Neuronal stem cell (in vitro differentiated cells): Measurements from ENCODE around the gene ZNF718.

Experiments used
- DNase-seq: peaks from one replicate; pipeline ENCODE4 v3.0.0-alpha.2; 2013; ENCODE audit warnings: low spot score
- H2AFZ ChIP-seq: one replicate; pipeline ENCODE4 v1.6.1; 2013; ENCODE audit warnings: mild to moderate bottlenecking, low read length, inconsistent platforms
- H2AK5ac ChIP-seq: 2 replicates; pipeline ENCODE4 v1.6.1; 2013; ENCODE audit warnings: low read depth, mild to moderate bottlenecking, inconsistent platforms, low read length, moderate library complexity, mixed read lengths
- H2BK120ac ChIP-seq: 2 replicates; pipeline ENCODE4 v1.6.1; 2013; ENCODE audit warnings: low read depth, mild to moderate bottlenecking, inconsistent platforms, low read length, moderate library complexity, mixed read lengths
- H2BK12ac ChIP-seq: one replicate; pipeline ENCODE4 v1.6.1; 2013; ENCODE audit warnings: low read length, inconsistent platforms
- H2BK15ac ChIP-seq: 2 replicates; pipeline ENCODE4 v1.6.1; 2013; ENCODE audit warnings: mild to moderate bottlenecking, low read length, inconsistent platforms, mixed read lengths
- H2BK5ac ChIP-seq: one replicate; pipeline ENCODE4 v1.6.1; 2013; ENCODE audit warnings: inconsistent platforms, mild to moderate bottlenecking, low read length, moderate library complexity
- H3K14ac ChIP-seq: one replicate; pipeline ENCODE4 v1.6.1; 2013; ENCODE audit warnings: low read length, inconsistent platforms
- H3K18ac ChIP-seq: 2 replicates; pipeline ENCODE4 v1.6.1; 2013; ENCODE audit warnings: low read length, inconsistent platforms
- H3K23ac ChIP-seq: 2 replicates; pipeline ENCODE4 v1.6.1; 2013; ENCODE audit warnings: low read depth, mild to moderate bottlenecking, mixed read lengths, low read length, inconsistent platforms; ENCODE audit not compliant: poor library complexity
- H3K27ac ChIP-seq: replicated peaks from 3 replicates; pipeline ENCODE4 v1.5.1; 2013; ENCODE audit warnings: low read length, inconsistent platforms
- H3K27me3 ChIP-seq, 3 experiments: 2 replicates each; pipeline ENCODE4 v1.6.1; 2013; ENCODE audit warnings: low read length in 3 of 3, mild to moderate bottlenecking in 2 of 3, inconsistent platforms in 1 of 3, low read depth in 1 of 3, mixed read lengths in 1 of 3, moderate library complexity in 1 of 3; ENCODE audit not compliant: control insufficient read depth in 3 of 3, insufficient read depth in 3 of 3
- H3K36me3 ChIP-seq, 2 donors: replicated peaks in 1 of 2; 2 replicates each; pipeline ENCODE4 v1.6.1; 2013; ENCODE audit warnings: low read length in 2 of 2; ENCODE audit not compliant: control insufficient read depth in 2 of 2, insufficient read depth in 2 of 2
- H3K4ac ChIP-seq: 2 replicates; pipeline ENCODE4 v1.6.1; 2013; ENCODE audit warnings: inconsistent platforms, mild to moderate bottlenecking, low read length, moderate library complexity
- H3K4me1 ChIP-seq, 2 donors: 1 replicate in 1 of 2; 2 replicates in 1 of 2; pipeline ENCODE4 v1.6.1; 2013; ENCODE audit warnings: low read length in 2 of 2, low read depth in 1 of 2; ENCODE audit not compliant: control insufficient read depth in 2 of 2, insufficient read depth in 1 of 2
- H3K4me2 ChIP-seq: one replicate; pipeline ENCODE4 v1.6.1; 2013; ENCODE audit warnings: mild to moderate bottlenecking, low read length, inconsistent platforms; ENCODE audit not compliant: insufficient read depth, poor library complexity, severe bottlenecking
- H3K4me3 ChIP-seq, 2 donors: 2 replicates each; pipeline ENCODE4 v1.5.1; 2013; ENCODE audit warnings: low read length in 2 of 2, mild to moderate bottlenecking in 2 of 2, inconsistent platforms in 1 of 2, moderate library complexity in 1 of 2
- H3K79me1 ChIP-seq: one replicate; pipeline ENCODE4 v1.6.1; 2013; ENCODE audit warnings: low read depth, mild to moderate bottlenecking, inconsistent platforms, low read length, moderate library complexity
- H3K9ac ChIP-seq: one replicate; pipeline ENCODE4 v1.6.1; 2013; ENCODE audit warnings: mild to moderate bottlenecking, low read depth, low read length, inconsistent platforms; ENCODE audit not compliant: poor library complexity
- H3K9me3 ChIP-seq, 2 donors: replicated peaks in 1 of 2; 2 replicates each; pipeline versions ENCODE3 to v1.6.1; 2013; ENCODE audit warnings: low read length in 2 of 2, mild to moderate bottlenecking in 2 of 2, inconsistent platforms in 1 of 2, low read depth in 1 of 2, mixed read lengths in 1 of 2, moderate library complexity in 1 of 2; ENCODE audit not compliant: control insufficient read depth in 2 of 2, insufficient read depth in 1 of 2
- H4K8ac ChIP-seq: one replicate; pipeline ENCODE4 v1.6.1; 2013; ENCODE audit warnings: low read depth, mild to moderate bottlenecking, inconsistent platforms, low read length, moderate library complexity
- H4K91ac ChIP-seq: one replicate; pipeline ENCODE4 v1.6.1; 2013; ENCODE audit warnings: low read length, low read depth, mild to moderate bottlenecking, inconsistent platforms; ENCODE audit not compliant: poor library complexity
- WGBS, 2 donors: extraction: QIAGEN DNeasy Blood & Tissue Kit; methylation state at CpG; one replicate each; pipeline ENCODE4 v1.1.7; 2013; ENCODE audit warnings: missing lambda C conversion rate in 2 of 2, mixed read lengths in 1 of 2; ENCODE audit not compliant: insufficient read length in 2 of 2, insufficient replicate concordance in 1 of 2; ENCODE audit errors: extremely low coverage in 2 of 2; 5-methylcytosine and 5-hydroxymethylcytosine counted together

Gene ZNF718

DNA sequence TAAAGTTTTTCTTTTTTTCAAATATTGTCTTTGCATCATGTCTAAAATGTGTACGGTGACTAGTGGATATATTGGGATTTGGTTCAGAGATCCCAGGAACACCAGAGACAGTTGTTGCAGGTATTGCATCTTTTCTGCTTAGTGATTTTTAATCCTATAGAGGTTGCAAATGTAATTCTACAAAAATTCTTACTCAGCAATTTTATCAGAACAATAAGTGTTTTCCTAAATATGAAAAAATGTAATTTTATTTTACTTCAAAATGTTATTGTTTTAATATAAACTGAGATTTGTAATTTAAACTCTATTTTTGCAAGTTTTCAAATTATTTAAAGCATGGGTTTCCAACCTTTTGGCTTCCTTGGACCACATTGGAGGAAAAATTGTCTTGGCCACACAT lies 8.2 kb downstream of the ZNF718 start:
- H4K91ac ChIP-seq, result no peak overlapping the region
- no peaks in the 10 kb centered on the region for H3K4me1 ChIP-seq
- H3K27ac ChIP-seq, result no peak overlapping the region
- H2BK12ac ChIP-seq, result no peak overlapping the region
- H3K4me3 ChIP-seq, result no peak overlapping the region
- H2BK120ac ChIP-seq, result no peak overlapping the region
- no peak overlapping the region for H3K4ac ChIP-seq
- no peak overlapping the region for H3K4me2 ChIP-seq
- H3K14ac ChIP-seq, result no peak overlapping the region
- no CpG with 5 or more reads among the region's 1 CpG for WGBS, 2 donors
- H3K23ac ChIP-seq, result no peak overlapping the region
- H3K9me3 ChIP-seq, result peaks cover 21 to 44% of the 10 kb centered on the region in 2 donors
- DNase-seq, result no peak
- no peak overlapping the region for H2BK5ac ChIP-seq
- H3K18ac ChIP-seq, result no peak overlapping the region
- H2BK15ac ChIP-seq, result no peak overlapping the region
- H3K27me3 ChIP-seq, result no peaks in the 10 kb centered on the region
- H2AK5ac ChIP-seq, result no peak overlapping the region
- no peak overlapping the region for H4K8ac ChIP-seq
- H2AFZ ChIP-seq, result no peak overlapping the region
- no peaks in the 10 kb centered on the region for H3K79me1 ChIP-seq
- peaks cover 35 to 45% of the 10 kb centered on the region in 2 donors for H3K36me3 ChIP-seq
- H3K9ac ChIP-seq, result no peak overlapping the region

DNA sequence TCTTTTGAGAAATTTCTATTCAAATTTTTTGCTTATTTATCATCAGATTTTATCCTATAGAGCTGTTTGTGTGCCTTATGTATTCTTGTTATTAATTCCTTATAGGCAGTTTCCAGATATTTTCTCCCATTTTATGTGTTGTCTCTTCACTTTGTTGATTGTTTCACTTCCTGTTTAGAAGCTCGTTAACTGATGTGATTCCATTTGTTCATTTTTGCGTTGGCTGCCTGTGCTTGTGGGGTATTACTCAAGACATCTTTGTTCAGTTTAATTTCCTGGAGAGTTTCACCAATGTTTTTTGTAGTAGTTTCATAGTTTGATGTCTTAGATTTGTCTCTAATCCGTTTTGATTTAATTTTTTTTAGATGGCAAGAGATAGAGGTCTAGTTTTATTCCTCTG lies 14.6 kb downstream of the ZNF718 start:
- Histone ChIP-seq H2BK5ac (no peak overlapping the region), H4K91ac (no peak overlapping the region), H3K4me3 (no peak overlapping the region), H2AFZ (no peak overlapping the region), H3K18ac (no peak overlapping the region), H3K9ac (no peak overlapping the region), H3K4me1 (no peaks in the 10 kb centered on the region), H3K23ac (no peak overlapping the region), H3K27me3 (no peaks in the 10 kb centered on the region), H2BK120ac (no peak overlapping the region), H2AK5ac (no peak overlapping the region), H3K4ac (no peak overlapping the region), H4K8ac (no peak overlapping the region), H3K4me2 (no peak overlapping the region), H3K27ac (no peak overlapping the region), H3K36me3 (peaks cover 40 to 100% of the 10 kb centered on the region in 2 donors), H3K14ac (no peak overlapping the region), H2BK15ac (no peak overlapping the region), H2BK12ac (no peak overlapping the region), H3K9me3 (peaks cover 38 to 98% of the 10 kb centered on the region in 2 donors), H3K79me1 (no peaks in the 10 kb centered on the region)
- DNase-seq, result no peak
- no CpG with 5 or more reads among the region's 3 CpGs for WGBS, 2 donors

DNA sequence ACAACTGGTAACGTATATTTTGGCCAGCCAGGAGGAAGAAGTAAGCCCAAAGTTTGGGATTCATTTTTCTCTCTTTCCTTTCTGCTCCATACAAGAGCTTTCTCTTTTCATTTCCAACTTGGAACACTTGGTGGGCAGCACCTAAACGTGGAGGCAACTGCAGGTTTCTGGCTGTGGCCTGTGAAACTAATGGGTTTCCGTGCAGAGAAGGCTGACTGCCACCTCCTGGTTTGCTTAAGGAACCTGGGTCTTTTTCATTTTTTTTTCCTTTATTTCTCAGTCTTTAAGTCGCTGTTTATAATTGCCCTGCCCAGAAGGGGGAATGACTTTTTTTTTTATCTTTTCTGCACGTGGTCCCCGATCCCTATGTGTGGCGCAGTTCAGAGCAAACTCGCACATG lies 15.4 kb downstream of the ZNF718 start:
- H3K23ac ChIP-seq, result no peak overlapping the region
- whole genome bisulfite sequencing, 2 donors, result no CpG with 5 or more reads among the region's 8 CpGs
- H2AK5ac ChIP-seq, result no peak overlapping the region
- H4K91ac ChIP-seq, result no peak overlapping the region
- no peak overlapping the region for H3K14ac ChIP-seq
- H3K79me1 ChIP-seq, result no peaks in the 10 kb centered on the region
- H3K27ac ChIP-seq, result no peak overlapping the region
- no peak for DNase-seq
- H2BK15ac ChIP-seq, result no peak overlapping the region
- no peaks in the 10 kb centered on the region for H3K27me3 ChIP-seq
- no peak overlapping the region for H2BK5ac ChIP-seq
- no peak overlapping the region for H3K4me3 ChIP-seq
- no peak overlapping the region for H2BK12ac ChIP-seq
- H3K4ac ChIP-seq, result no peak overlapping the region
- peaks cover 40 to 98% of the 10 kb centered on the region in 2 donors for H3K36me3 ChIP-seq
- H2BK120ac ChIP-seq, result no peak overlapping the region
- H3K4me2 ChIP-seq, result no peak overlapping the region
- H3K9ac ChIP-seq, result no peak overlapping the region
- H3K4me1 ChIP-seq, result no peaks in the 10 kb centered on the region
- no peak overlapping the region for H4K8ac ChIP-seq
- H3K9me3 ChIP-seq, result peaks cover 39 to 98% of the 10 kb centered on the region in 2 donors
- no peak overlapping the region for H3K18ac ChIP-seq
- H2AFZ ChIP-seq, result no peak overlapping the region

DNA sequence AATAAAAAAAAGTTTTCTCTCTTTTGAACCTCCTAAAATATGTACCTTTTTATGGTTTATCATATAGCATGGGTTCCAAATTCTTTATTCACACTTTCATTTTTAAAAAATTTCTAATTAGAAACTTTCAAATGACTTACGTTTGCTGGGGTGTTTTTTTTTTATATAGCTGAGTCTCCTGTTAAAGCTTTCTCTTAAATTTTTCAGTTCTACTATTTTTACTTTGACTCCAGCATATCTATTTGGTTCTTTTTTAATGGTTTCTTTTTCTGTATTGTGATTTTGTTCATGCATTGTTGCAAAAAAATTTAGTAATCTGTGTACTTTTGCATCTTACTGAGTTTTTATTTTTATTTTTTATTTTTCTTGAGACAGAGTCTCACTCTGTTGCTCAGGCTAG lies 22.3 kb downstream of the ZNF718 start:
- Histone ChIP-seq H2BK15ac (no peak overlapping the region), H3K27me3 (no peaks in the 10 kb centered on the region), H4K91ac (no peak overlapping the region), H3K9me3 (peaks cover 34 to 98% of the 10 kb centered on the region in 2 donors), H3K36me3 (peaks cover 26 to 85% of the 10 kb centered on the region in 2 donors), H3K18ac (no peak overlapping the region), H3K4me1 (no peaks in the 10 kb centered on the region), H3K23ac (no peak overlapping the region), H3K14ac (no peak overlapping the region), H3K27ac (no peak overlapping the region), H2BK12ac (no peak overlapping the region), H3K79me1 (peaks cover 8% of the 10 kb centered on the region), H3K9ac (no peak overlapping the region), H2BK120ac (no peak overlapping the region), H2AK5ac (no peak overlapping the region), H3K4me3 (no peak overlapping the region), H3K4me2 (no peak overlapping the region), H2BK5ac (no peak overlapping the region), H4K8ac (no peak overlapping the region), H3K4ac (no peak overlapping the region), H2AFZ (no peak overlapping the region)
- WGBS, 2 donors, result no CpG with 5 or more reads among the region's 1 CpG
- DNase-seq, result no peak
